Kidney epithelial cell (primary cell): Measurements from ENCODE around the gene ACOT6. TPM values are rescaled to one million over a fixed set of nuclear protein-coding genes. Genes with fewer than 3 reads are reported as not detected.

ENCODE experiments used
- DNase-seq: peaks from one replicate; pipeline ENCODE4 v3.0.0-alpha.2; 2010; ENCODE audit warnings: low read depth
- H3K27me3 ChIP-seq: 2 replicates; pipeline ENCODE4 v1.6.0; 2011; ENCODE audit warnings: low read length; ENCODE audit not compliant: control insufficient read depth, insufficient read depth
- H3K36me3 ChIP-seq: 2 replicates; pipeline ENCODE4 v1.5.1; 2011; ENCODE audit warnings: low read length; ENCODE audit not compliant: control insufficient read depth, insufficient read depth
- H3K4me3 ChIP-seq: 2 replicates; pipeline ENCODE4 v1.5.1; 2011; ENCODE audit warnings: low read depth, mild to moderate bottlenecking, control low read depth, low read length
- CTCF ChIP-seq: IDR thresholded peaks from 2 replicates; pipeline ENCODE4 v1.5.1; 2011; ENCODE audit warnings: mild to moderate bottlenecking, moderate library complexity, low read length, control low read depth, inconsistent platforms; ENCODE audit not compliant: insufficient read depth, poor library complexity, severe bottlenecking
- total RNA-seq: library from RNA; depleted of rRNA; stranded (reverse); fragments of >200 nt; gene quantifications from 2 replicates; pipeline ENCODE4 v1.2.3, GENCODE V29; 2015

The ACOT6 gene
- total RNA-seq, 1 donor from 2014 or later = not detected

DNA sequence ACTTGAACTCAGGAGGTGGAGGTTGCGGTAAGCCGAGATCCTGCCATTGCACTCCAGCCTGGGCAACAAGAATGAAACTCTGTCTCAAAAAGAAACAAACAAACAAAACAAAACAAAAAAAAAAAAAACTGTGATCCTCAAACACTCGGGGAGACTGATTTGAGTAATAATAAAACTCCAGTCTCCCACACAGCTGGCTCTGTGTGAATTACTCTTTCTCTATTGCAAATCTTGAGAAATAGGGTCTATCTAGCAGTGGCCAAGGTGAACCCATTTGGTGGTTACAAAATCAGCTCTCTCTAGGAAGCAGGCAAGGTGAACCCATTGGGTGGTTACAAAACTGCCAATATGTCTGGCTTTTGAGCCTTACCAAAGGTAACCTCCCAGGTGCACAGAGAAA lies 6.0 kb upstream of the ACOT6 start:
- no peak overlapping the region for H3K4me3 ChIP-seq
- no peaks in the 10 kb centered on the region for H3K27me3 ChIP-seq
- no peaks in the 10 kb centered on the region for H3K36me3 ChIP-seq
- no peak for DNase-seq
- no peak for TF ChIP-seq CTCF

GRCh38 chr14:73607241-73607640 lies 5.1 kb upstream of the ACOT6 start:
- Histone ChIP-seq H3K36me3 (no peaks in the 10 kb centered on the region), H3K27me3 (no peaks in the 10 kb centered on the region), H3K4me3 (no peak overlapping the region)
- TF ChIP-seq CTCF = no peak
- no peak for DNase-seq

- no peak for TF ChIP-seq CTCF
- no peak for DNase-seq
- Histone ChIP-seq H3K36me3 (no peaks in the 10 kb centered on the region), H3K27me3 (no peaks in the 10 kb centered on the region), H3K4me3 (no peak overlapping the region)
These were observed 1.6 kb upstream of the ACOT6 start for GRCh38 chr14:73610687-73611086.

GRCh38 chr14:73613046-73613383 lies 698 bp downstream of the ACOT6 start:
- peak overlapping the region; percentile 54 for H3K4me3 ChIP-seq
- TF ChIP-seq CTCF = no peak
- H3K36me3 ChIP-seq = no peaks in the 10 kb centered on the region
- DNase-seq = no peak
- H3K27me3 ChIP-seq = no peaks in the 10 kb centered on the region

- Histone ChIP-seq H3K36me3 (no peaks in the 10 kb centered on the region), H3K4me3 (no peak overlapping the region), H3K27me3 (no peaks in the 10 kb centered on the region)
- TF ChIP-seq CTCF = no peak
- DNase-seq = no peak
These were observed 1.2 kb downstream of the ACOT6 start for GRCh38 chr14:73613419-73613963.

DNA sequence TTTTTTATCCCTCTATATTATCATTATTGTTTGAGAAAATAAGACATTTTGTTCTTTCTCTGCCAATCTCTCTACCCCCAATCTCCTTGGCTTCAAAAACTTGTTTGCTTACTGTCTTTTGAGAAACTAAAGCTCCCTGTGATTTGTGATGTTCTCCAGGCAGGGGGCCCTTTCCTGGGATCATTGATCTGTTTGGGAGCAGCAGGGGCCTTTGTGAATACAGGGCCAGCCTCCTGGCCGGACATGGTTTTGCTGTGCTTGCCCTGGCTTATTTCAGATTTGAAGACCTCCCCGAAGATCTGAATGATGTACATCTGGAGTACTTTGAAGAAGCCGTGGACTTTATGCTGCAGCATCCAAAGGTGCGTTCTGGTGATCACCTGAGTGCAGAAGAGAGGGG lies 4.5 kb downstream of the ACOT6 start:
- DNase-seq = no peak
- no peak overlapping the region for H3K4me3 ChIP-seq
- TF ChIP-seq CTCF = no peak
- no peaks in the 10 kb centered on the region for H3K27me3 ChIP-seq
- no peaks in the 10 kb centered on the region for H3K36me3 ChIP-seq
